Left lobe of liver (tissue), 2 donors: ENCODE results near the gene HIP1. TPM values are rescaled to one million over a fixed set of nuclear protein-coding genes. Genes with fewer than 3 reads are reported as not detected.
"Not testable (repeated sequence)": the region's sequence is repeated elsewhere in the genome, so short reads cannot be mapped to it uniquely, and the experiment has no call there.

ENCODE experiments used
- ATAC-seq: fragments of 200-7000 bp; cut with Tn5 transposase; one replicate; pipeline ENCODE4 v1.9.1; 2020; ENCODE audit warnings: mild to moderate bottlenecking, moderate library complexity
- DNase-seq: peaks from one replicate; pipeline ENCODE4 v3.0.0-alpha.2; 2020; ENCODE audit warnings: low spot score
- total RNA-seq: library from RNA; stranded (reverse); gene quantifications from one replicate; pipeline ENCODE4 v1.2.1, GENCODE V29; 2021
- donor health status: DM: no; HTN: no; CAD: no; lungs with moderate emphysema.
- donor health status: DM: no; HTN: yes; CAD: no.

Gene HIP1
- total RNA-seq, result 20.3 TPM

DNA sequence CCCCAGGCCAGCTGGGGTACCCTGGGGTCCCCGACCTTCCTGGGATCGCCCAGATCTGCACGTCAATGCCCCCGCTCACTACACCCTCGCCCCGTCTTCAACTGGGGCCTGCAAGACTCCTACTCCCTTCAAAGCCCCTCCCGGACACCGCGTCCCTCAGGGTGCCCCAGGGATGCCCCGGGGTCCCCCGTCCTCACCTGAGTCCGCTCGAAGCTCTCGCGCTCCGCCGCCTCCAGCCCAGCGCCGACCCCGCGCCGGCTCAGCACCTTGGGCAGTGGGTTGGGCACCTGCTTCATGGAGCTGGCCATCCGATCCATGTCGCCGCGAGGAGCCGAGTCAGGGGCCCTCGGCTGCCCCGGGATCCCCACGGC is at the start of gene HIP1:
HIP1 (minus strand) TSS at position 338 of the 371 bp plus-strand sequence; CDS start at position 317, 21 bp downstream.
- ATAC-seq, result no peak
- DNase-seq, result no peak

DNA sequence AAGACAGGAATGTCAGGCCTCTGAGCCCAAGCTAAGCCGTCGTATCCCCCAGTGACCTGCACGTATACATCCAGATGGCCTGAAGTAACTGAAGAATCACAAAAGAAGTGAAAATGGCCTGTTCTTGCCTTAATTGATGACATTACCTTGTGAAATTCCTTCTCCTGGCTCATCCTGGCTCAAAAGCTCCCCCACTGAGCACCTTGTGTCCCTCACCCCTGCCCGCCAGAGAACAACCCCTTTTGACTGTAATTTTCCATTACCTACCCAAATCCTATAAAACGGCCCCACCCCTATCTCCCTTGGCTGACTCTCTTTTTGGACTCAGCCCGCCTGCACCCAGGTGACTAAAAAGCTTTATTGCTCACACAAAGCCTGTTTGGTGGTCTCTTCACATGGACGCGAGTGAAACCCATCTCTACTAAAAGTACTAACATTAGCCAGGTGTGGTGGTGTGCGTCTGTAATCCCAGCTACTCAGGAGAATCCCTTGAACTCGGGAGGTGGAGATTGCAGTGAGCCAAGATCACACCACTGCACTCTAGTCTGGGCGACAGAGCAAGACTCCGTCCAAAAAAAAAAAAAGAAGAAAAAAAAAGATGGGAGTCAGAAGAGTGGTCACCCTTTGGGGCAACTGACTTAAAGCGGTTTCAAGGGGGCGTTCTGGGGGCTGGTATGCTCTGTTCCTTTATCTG is 49.6 kb upstream of the HIP1 start:
- not testable (repeated sequence) for ATAC-seq, DNase-seq

DNA sequence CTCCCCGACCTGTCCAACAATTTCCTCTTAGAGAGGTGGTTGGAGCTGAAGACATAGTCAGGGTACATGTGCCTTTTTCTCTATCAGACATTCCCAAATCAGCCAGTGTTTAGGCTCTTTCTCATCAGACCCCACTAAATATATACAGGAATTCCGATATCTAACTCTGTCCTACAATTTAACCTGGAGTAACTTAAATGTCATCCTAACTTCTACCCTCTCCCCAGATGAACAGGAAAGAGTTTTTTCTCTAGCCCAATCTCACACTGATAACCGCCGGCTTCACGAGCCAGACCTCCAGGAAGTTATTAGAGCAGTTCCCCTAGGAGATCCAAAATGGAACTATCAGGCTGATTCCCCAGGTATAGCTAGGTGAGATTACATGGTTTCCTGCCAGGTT is 44.3 kb upstream of the HIP1 start:
- ATAC-seq, DNase-seq: not testable (repeated sequence)

DNA sequence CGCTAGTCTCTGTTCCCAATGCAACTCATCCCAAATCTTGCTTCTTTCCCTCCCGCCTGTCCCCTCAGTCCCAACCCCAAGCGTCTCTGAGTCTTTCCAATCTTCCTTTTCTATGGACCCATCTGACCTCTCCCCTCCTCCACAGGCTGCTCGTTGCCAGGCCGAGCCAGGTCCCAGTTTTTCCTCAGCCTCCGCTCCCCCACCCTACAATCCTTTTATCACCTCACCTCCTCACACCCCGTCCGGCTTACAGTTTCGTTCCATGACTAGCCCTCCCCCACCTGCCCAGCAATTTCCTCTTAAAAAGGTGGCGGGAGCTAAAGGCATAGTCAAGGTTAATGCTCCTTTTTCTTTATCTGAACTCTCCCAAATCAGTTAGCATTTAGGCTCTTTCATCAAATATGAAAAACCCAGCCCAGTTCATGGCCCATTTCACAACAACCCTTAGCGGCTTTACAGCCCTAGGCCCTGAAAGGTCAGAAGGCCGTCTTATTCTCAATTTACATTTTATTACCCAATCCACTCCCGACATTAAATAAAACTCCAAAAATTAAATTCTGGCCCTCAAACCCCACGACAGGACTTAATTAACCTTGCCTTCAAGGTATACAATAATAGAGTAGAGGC is 42.0 kb upstream of the HIP1 start:
- not testable (repeated sequence) for ATAC-seq, DNase-seq

DNA sequence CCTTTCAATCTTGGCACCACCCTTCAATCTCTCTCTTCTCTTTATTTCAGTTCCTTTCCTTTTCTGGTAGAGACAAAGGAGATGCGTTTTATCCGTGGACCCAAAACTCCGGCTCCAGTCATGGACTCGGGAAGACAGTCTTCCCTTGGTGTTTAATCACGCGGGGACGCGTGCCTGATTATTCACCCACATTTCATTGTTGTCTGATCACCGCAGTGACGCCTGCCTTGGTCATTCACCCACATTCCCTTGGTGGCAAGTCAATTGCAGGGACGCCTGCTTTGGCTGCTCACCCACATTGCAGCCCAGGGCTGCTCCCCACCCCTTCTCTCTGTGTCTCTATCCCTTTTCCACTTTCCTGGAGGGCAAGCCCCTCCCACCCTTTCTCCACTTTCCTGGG is 40.8 kb upstream of the HIP1 start:
- not testable (repeated sequence) for DNase-seq, ATAC-seq

DNA sequence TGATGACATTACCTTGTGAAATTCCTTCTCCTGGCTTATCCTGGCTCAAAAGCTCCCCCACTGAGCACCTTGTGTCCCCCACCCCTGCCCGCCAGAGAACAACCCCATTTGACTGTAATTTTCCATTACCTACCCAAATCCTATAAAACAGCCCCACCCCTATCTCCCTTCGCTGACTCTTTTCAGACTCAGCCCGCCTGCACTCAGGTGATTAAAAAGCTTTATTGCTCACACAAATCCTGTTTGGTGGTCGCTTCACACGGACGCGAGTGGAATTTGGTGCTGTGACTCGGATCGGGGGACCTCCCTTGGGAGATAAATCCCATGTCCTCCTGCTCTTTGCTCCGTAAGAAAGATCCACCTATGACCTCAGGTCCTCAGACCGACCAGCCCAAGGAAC is 40.3 kb upstream of the HIP1 start:
- ATAC-seq, DNase-seq: not testable (repeated sequence)

DNA sequence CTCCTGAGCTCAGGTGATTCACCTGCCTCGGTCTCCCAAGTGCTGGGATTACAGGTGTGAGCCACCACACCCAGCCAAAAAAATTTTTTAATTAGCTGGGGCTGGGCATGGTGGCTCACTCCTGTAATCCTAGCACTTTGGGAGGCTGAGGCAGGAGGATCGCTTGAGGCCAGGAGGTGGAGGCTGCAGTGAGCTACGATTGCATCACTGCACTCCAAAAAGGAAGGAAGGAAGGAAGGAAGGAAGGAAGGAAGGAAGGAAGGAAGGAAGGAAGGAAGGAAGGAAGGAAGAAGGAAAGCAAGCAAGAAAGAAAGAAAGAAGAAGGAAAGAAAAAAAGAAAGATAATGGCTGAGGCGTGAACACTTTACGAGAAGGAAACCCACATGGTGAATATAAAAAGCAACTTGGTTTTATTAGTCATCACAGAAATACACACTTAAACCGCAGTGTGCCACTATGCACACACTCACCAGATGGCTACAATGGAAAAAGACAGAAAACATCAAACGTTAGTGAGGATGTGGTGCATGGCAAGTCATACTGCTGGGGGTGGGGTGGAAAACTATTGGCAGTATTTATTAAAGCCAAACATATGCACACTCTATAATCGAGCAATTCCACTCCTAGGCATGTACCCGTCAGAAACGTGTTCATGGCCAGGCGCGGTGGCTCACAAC is 37.7 kb upstream of the HIP1 start:
- DNase-seq, result no peak
- ATAC-seq, result no peak

DNA sequence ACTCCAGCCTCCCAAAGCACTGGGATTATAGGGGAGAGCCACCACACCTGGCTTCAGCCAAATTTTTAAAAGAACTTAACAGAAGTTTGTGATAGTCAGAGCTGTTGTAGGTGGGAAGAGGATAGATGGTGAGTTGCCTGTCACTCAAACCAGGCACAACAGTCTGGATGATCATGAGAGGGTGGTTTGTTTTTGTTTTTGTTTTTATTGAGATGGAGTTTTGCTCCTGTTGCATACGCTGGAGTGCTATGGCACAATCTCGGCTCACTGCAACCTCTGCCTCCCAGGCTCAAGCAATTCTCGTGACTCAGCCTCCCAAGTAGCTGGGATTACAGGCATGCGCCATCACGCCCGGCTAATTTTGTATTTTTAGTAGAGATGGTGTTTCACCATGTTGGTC is 35.2 kb upstream of the HIP1 start:
- not testable (repeated sequence) for ATAC-seq, DNase-seq

DNA sequence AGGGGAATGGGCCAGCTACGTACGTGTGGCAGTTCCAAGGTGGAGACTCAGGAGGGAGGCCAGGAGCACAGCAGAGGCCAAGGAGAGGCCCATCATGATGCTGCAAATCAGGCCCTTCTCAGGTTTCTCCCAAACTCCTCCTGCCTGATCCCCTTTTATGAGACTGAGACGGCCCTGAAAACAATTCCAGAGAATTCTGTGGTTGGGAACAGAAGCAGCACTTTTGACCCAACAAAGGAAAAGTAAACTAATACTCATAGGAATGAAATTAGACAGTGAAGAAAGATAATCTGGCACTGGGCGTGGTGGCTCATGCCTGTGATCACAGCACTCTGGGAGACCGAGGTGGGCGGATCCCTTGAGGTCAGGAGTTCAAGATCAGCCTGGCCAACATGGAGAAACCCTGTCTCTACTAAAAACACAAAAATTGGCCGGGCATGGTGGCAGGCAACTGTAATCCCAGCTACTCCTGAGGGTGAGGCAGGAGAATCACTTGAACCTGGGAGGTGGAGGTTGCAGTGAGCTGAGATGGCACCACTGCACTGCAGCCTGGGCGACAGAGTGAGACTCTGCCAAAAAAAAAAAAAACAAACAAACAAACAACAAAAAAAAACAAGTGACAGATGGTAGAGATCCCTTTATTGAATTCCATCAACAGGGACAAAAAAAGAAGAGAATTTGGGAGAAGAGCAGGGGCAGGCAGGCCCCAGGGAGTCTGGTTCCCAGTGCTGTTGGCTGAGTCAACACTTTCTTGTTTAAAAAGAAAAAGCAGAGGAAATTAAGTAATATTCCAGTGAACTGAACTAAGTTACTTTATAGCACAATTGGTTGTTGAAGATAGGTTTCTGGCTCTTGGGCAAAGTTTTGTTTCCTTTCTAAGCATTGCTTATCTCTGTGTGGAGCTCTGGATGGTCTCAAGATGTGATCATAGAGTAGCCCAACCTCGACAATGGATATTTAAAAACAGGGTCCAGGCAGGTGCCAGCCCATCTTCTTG is 33.6 kb upstream of the HIP1 start, which contains the start of gene CCL26:
CCL26 (minus strand) TSS at position 131 of the 997 bp plus-strand sequence; CDS start at position 96, 35 bp downstream.
- ATAC-seq, result peak; percentile 19
- DNase-seq, result no peak

DNA sequence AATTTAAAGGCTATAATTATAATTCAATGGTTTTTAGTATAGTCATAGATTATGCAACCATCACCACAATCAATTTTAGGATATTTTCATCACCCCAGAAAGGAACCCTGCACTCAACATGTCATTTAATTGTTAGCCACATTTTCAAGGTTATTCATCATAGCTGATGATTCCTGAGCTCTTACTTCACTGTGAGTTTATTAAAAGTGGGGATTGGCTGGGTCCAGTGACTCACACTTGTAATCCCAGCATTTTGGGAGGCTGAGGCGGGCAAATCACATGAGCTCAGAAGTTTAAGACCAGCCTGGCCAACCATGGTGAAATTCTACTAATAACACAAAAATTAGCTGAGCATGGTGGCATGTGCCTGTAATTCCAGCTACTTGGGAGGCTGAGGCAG is 32.5 kb upstream of the HIP1 start:
- no peak for DNase-seq
- ATAC-seq, result no peak

DNA sequence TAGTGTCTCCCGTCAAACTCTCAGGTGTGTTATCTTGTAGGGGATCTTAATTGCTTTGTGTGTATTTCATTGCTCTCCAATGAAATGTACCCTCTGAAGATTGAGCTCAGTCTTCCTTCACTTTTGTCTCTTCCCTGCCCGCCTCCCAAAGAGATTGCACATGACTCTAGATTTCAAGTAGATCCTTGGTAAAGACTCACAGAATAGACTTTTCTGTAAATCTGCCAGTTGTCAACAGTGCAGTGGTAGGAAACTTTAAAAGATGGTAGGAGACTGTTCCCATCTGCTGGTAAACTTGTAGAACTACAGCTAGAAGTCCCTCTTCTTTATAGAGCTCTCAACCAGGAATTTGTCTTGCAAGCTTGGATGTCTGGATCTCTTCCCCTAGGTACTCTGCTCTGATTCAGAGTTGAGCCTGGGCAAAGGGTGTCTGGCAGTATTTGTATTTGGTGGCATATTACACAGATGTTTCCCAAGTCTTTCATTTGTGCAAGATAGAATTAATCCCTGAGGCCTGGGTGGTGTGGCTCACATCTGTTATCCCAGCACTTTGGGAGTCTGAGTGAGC is 23.7 kb upstream of the HIP1 start:
- peak; percentile 99 for ATAC-seq
- no peak for DNase-seq

DNA sequence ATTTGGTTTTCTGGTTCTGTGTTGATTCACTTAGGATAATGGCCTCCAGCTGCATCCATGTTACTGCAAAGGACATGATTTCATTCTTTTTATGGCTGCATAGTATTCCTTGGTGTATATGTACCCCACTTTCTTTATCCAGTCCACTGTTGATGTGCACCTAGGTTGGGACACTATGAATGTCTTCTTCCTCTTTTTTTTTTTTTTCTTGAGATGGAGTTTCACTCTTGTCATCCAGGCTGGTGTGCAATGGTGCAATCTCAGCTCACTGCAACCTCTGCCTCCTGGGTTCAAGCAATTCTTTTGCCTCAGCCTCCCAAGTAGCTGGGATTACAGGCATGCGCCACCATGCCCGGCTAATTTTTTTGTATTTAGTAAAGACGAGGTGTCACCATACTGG is 23.1 kb upstream of the HIP1 start:
- not testable (repeated sequence) for ATAC-seq, DNase-seq

DNA sequence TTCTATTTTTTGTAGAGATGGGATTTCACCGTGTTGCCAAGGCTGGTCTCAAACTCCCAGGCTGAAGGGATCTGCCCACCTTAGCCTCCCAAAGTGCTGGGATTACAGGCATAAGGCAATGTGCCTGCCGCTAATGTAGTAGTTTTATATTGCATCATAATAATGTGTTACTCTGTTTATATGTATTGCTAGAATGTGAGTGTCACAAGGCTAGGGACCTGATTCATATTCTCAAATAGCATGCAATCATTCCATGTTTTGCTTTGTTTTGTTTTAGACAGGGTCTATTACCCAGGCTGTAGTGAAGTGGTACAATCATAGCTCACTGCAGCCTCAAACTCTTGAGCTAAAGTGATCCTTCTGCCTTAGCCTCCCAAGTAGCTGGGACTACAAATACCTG is 19.8 kb upstream of the HIP1 start:
- DNase-seq, result no peak
- ATAC-seq, result no peak

DNA sequence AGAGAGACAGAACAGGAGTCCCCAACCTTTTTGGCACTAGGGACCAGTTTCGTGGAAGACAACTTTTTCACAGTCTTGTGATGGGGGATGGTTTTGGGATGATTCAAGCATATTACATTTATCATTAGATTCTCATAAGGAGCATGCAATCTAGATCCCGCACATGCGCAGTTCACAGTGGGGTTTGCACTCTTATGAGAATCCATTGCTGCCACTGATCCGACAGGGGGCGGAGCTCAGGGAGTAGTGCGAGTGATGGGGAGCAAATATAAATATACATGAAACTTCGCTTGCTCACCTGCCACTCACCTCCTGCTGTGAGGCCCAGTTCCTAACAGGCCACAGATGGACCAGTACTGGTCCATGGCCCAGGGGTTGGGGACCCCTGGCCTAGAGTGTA is 19.1 kb upstream of the HIP1 start:
- DNase-seq, result no peak
- no peak for ATAC-seq

DNA sequence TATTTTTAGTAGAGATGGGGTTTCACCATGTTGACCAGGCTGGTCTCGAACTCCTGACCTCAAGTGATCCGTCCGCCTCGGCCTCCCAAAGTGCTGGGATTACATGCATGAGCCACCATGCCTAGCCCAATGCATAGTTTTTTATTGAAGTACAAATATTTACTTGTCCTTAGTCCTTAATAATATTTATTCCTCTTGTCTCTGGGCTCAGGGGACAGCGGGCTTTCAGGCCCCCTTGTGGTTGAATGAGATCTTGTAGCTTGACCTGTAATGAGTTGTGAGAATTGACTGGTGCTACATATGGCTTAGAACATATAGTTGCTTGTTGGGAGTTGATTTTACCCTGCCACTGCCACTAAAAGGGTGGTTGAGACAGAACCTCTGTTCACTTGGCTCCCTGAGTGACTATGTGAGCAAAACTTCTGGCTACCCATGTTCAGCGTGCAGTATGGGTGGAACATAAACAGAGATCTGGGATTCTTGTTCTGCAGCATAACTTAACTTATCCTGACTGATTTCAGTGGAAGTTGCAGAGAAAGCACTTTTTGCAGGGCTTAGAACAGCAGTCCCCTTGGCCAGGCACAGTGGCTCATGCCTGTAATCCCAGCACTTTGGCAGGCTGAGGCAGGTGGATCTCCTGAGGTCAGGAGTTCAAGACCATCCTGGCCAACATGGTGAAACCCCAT is 18.4 kb upstream of the HIP1 start:
- DNase-seq (no peak), ATAC-seq (peak; percentile 81)

DNA sequence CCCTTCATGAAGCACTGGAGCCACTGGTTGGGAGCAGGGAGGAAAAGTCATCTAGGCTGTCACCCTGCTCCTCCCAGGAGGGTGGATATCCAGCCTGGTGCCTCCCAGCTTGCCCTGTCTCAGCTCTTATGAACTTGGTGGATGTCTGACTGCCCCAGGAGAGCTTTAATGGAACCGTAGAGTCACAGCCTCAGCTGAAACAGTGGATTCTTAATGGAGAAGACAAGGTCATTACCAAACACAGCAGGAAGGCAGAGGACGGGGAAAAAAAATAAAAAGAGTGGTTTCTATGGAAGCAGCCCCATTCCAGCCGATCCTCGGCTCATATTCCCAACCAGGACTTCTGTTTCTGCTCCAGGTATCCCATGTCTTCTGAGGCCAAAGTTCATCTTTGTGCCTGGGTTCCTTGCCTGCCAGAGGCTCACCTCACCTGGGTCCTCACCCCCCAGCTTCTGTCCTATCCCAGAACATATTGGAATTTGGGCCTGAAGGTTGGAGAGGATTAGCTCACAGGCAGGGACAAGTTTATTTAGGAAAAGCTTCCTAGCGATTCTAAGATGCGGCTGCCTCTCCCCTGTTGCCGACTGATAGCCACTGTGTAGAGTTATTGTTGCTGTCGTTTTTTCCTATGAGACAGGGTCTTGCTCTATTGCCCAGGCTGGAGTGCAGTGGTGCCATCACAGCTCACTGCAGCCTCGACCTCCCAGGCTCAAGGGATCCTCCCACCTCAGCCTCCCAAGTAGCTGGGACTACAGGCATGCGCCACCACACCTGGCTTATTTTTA is 17.7 kb upstream of the HIP1 start:
- DNase-seq, result no peak
- no peak for ATAC-seq

DNA sequence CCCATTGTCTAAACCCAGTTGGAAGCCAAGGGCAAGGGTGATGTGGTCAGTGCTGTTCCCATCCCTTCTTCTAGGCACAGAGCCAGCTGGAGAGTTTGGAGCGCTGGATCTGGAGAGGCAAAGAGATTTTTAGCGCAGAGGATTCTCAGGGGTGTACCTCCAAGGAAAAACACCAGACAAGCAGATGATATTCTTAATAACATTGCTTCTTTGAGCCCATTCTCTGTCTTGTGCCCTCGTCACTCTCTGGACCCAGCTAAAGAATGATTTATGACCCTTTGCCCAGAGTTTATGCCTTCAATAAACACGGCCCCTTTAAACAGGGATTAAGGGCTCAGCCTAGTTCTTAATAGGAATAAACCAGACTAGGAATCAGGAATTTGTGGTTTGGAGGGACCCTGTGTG is 4.7 kb upstream of the HIP1 start:
- DNase-seq, result no peak
- no peak for ATAC-seq

DNA sequence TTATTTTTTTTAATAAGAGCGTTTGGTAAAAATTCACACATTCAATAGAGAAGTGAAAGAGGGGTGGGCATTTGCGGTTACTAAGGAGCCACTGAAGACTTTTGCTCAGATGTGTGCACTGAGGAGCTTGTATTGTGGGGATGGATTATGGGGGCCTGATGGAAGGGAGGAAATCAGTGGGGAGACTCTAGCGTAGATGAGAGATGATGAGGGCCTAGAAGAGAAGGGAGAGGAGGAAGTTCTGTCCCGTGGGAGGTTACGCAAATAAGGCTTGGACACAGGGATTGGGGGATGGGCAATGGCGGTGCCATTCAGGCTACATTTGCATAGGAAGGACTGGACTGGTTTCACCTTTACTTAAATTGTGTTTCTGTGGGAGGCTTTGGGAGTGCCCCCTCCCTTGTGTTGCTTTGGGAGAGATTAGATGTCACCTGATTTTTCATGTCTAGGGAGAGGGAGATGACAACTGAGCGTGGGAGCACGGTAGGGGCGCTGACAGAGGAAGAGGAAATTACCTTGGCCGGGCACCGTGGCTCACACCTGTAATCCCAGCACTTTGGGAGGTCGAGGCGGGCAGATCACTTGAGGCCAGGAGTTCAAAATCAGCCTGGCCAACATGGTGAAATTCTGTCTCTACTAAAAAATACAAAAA is 2.2 kb upstream of the HIP1 start:
- DNase-seq (peak; percentile 49), ATAC-seq (no peak)
